ENCODE data around the gene MRPS15. TPM values are rescaled to one million over a fixed set of nuclear protein-coding genes. Genes with fewer than 3 reads are reported as not detected.
"Not testable (repeated sequence)": the region's sequence is repeated elsewhere in the genome, so short reads cannot be mapped to it uniquely, and the experiment has no call there.

Gene MRPS15
- total and polyA plus RNA-seq, 4 donors = 41.8 to 95.0 (median 59.8) TPM

DNA sequence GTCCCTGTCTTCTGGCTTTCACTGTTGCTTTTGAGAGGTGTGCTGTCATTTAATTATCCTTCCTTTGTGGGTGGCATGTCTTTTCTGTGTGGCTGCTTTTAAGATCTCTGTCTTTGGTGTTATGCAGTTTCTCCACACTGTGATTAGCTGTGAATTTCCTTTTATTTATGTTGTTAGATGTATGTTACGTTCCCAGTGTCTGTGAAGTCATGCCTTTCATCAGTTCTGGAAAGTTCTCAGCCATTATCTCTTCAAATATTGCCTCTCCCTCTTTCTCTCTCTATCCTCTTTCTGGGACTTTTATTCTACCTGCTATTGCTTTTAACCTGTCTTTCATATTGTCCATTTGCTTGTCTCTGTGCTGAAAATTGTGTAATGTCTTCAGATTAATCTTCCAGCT is 39.5 kb upstream of the MRPS15 start:
- no peaks in the 10 kb centered on the region for H3K9me3 ChIP-seq (ENCODE audit: control insufficient read depth in 4 of 4, low read length in 3 of 4)
- WGBS = 81% methylated on average over 1 of the region's 1 CpG
- no peaks in the 10 kb centered on the region for H3K36me3 ChIP-seq (ENCODE audit: control insufficient read depth in 4 of 4, insufficient read depth in 3 of 4, low read depth in 1 of 4, low read length in 3 of 4)
- H3K27ac ChIP-seq (ENCODE audit: low read depth in 1 of 2, low read length in 2 of 2) = no peak overlapping the region
- TF ChIP-seq HNF4A (conservative IDR thresholded peaks at IDR 0.05) = no peak
- TF ChIP-seq, protein P1, sequence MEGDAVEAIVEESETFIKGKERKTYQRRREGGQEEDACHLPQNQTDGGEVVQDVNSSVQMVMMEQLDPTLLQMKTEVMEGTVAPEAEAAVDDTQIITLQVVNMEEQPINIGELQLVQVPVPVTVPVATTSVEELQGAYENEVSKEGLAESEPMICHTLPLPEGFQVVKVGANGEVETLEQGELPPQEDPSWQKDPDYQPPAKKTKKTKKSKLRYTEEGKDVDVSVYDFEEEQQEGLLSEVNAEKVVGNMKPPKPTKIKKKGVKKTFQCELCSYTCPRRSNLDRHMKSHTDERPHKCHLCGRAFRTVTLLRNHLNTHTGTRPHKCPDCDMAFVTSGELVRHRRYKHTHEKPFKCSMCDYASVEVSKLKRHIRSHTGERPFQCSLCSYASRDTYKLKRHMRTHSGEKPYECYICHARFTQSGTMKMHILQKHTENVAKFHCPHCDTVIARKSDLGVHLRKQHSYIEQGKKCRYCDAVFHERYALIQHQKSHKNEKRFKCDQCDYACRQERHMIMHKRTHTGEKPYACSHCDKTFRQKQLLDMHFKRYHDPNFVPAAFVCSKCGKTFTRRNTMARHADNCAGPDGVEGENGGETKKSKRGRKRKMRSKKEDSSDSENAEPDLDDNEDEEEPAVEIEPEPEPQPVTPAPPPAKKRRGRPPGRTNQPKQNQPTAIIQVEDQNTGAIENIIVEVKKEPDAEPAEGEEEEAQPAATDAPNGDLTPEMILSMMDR (IDR thresholded peaks at IDR 0.05; ENCODE audit: low read depth, low read length, missing input control) = no peak
- TF ChIP-seq NR2F2 (IDR thresholded peaks at IDR 0.05) = no peak
- TF ChIP-seq, protein P2, sequence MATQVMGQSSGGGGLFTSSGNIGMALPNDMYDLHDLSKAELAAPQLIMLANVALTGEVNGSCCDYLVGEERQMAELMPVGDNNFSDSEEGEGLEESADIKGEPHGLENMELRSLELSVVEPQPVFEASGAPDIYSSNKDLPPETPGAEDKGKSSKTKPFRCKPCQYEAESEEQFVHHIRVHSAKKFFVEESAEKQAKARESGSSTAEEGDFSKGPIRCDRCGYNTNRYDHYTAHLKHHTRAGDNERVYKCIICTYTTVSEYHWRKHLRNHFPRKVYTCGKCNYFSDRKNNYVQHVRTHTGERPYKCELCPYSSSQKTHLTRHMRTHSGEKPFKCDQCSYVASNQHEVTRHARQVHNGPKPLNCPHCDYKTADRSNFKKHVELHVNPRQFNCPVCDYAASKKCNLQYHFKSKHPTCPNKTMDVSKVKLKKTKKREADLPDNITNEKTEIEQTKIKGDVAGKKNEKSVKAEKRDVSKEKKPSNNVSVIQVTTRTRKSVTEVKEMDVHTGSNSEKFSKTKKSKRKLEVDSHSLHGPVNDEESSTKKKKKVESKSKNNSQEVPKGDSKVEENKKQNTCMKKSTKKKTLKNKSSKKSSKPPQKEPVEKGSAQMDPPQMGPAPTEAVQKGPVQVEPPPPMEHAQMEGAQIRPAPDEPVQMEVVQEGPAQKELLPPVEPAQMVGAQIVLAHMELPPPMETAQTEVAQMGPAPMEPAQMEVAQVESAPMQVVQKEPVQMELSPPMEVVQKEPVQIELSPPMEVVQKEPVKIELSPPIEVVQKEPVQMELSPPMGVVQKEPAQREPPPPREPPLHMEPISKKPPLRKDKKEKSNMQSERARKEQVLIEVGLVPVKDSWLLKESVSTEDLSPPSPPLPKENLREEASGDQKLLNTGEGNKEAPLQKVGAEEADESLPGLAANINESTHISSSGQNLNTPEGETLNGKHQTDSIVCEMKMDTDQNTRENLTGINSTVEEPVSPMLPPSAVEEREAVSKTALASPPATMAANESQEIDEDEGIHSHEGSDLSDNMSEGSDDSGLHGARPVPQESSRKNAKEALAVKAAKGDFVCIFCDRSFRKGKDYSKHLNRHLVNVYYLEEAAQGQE (IDR thresholded peaks at IDR 0.05) = no peak
- no peak for TF ChIP-seq HNF4G (IDR thresholded peaks at IDR 0.05)
- no peak for TF ChIP-seq FOXA2 (IDR thresholded peaks at IDR 0.05)
- TF ChIP-seq FOXA1 (IDR thresholded peaks at IDR 0.05) = no peak
- no peak for TF ChIP-seq RAD21 (IDR thresholded peaks at IDR 0.05)
- TF ChIP-seq, protein P3, sequence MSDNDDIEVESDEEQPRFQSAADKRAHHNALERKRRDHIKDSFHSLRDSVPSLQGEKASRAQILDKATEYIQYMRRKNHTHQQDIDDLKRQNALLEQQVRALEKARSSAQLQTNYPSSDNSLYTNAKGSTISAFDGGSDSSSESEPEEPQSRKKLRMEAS (IDR thresholded peaks at IDR 0.05) = no peak
- no peak for TF ChIP-seq YY1 (IDR thresholded peaks at IDR 0.05)
- no peak for TF ChIP-seq EGR1 (IDR thresholded peaks at IDR 0.05; ENCODE audit: low read depth in 2 of 2)
- TF ChIP-seq GABPA (IDR thresholded peaks at IDR 0.05 in 1 of 2, conservative IDR thresholded peaks at IDR 0.05 in 1 of 2) = no peak
- TF ChIP-seq JUND (IDR thresholded peaks at IDR 0.05) = no peak
- no peaks in the 10 kb centered on the region for H3K4me1 ChIP-seq (ENCODE audit: control insufficient read depth in 4 of 4, insufficient read depth in 4 of 4, low read length in 3 of 4)
- DNase-seq (ENCODE audit: low spot score) = no peak
- no peak overlapping the region for H3K9ac ChIP-seq (ENCODE audit: low read depth in 1 of 2, low read length in 2 of 2)
- no peak overlapping the region for H3K4me3 ChIP-seq (ENCODE audit: low read depth in 1 of 3, low read length in 3 of 3)
- no peaks in the 10 kb centered on the region for H3K27me3 ChIP-seq (ENCODE audit: control insufficient read depth in 4 of 4, insufficient read depth in 4 of 4, low read length in 3 of 4)

DNA sequence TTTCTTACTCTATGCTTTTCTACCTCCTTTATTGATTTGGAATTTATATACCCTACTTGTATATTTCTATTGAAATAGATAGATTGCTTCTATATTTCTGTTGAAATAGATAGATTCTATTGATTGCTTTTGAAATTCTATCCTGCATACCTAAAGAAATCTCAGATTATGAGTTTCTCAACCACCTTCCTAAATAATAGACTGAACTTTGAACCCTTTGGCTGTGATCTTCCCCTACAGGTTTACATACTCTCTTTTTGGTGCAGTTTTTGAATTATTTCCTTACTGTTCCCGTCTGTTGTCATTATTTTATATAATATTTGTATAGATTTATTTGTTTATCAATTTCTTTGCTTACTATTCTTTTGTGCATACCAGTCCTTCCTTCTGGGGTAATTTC is 39.0 kb upstream of the MRPS15 start:
- no peaks in the 10 kb centered on the region for H3K27me3 ChIP-seq (ENCODE audit: control insufficient read depth in 4 of 4, insufficient read depth in 4 of 4, low read length in 3 of 4)
- 72% methylated on average over 1 of the region's 1 CpG for WGBS
- H3K36me3 ChIP-seq (ENCODE audit: control insufficient read depth in 4 of 4, insufficient read depth in 3 of 4, low read depth in 1 of 4, low read length in 3 of 4) = no peaks in the 10 kb centered on the region
- no peak overlapping the region for H3K9ac ChIP-seq (ENCODE audit: low read depth in 1 of 2, low read length in 2 of 2)
- H3K4me3 ChIP-seq (ENCODE audit: low read depth in 1 of 3, low read length in 3 of 3) = no peak overlapping the region
- no peak for TF ChIP-seq NR2F2 (IDR thresholded peaks at IDR 0.05)
- no peaks in the 10 kb centered on the region for H3K9me3 ChIP-seq (ENCODE audit: control insufficient read depth in 4 of 4, low read length in 3 of 4)
- no peaks in the 10 kb centered on the region for H3K4me1 ChIP-seq (ENCODE audit: control insufficient read depth in 4 of 4, insufficient read depth in 4 of 4, low read length in 3 of 4)
- DNase-seq (ENCODE audit: low spot score) = no peak
- H3K27ac ChIP-seq (ENCODE audit: low read depth in 1 of 2, low read length in 2 of 2) = no peak overlapping the region

DNA sequence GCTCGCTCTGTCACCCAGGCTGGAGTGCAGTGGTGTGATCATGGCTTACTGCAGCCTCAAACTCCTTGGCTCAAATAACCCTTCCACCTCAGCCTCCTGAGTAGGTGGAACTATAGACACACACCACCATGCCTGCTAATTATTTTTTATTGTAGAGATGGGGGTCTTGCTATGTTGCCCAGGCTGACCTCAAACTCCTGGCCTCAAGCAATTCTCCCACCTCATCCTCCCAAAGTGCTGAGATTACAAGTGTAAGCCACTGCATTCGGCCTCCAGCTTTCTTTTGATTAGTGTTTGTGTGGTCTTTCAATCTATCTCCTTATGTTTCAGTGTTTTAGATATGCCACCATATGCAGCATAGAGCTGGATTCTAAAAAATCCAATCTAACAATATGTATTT is 38.4 kb upstream of the MRPS15 start:
- H3K27me3 ChIP-seq (ENCODE audit: control insufficient read depth in 4 of 4, insufficient read depth in 4 of 4, low read length in 3 of 4) = no peaks in the 10 kb centered on the region
- TF ChIP-seq RXRA (IDR thresholded peaks at IDR 0.05) (no peak), SP1 (IDR thresholded peaks at IDR 0.05) (no peak), RAD21 (IDR thresholded peaks at IDR 0.05) (no peak), JUND (IDR thresholded peaks at IDR 0.05) (no peak)
- TF ChIP-seq, protein P4, sequence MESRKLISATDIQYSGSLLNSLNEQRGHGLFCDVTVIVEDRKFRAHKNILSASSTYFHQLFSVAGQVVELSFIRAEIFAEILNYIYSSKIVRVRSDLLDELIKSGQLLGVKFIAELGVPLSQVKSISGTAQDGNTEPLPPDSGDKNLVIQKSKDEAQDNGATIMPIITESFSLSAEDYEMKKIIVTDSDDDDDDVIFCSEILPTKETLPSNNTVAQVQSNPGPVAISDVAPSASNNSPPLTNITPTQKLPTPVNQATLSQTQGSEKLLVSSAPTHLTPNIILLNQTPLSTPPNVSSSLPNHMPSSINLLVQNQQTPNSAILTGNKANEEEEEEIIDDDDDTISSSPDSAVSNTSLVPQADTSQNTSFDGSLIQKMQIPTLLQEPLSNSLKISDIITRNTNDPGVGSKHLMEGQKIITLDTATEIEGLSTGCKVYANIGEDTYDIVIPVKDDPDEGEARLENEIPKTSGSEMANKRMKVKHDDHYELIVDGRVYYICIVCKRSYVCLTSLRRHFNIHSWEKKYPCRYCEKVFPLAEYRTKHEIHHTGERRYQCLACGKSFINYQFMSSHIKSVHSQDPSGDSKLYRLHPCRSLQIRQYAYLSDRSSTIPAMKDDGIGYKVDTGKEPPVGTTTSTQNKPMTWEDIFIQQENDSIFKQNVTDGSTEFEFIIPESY (IDR thresholded peaks at IDR 0.05) = no peak
- H3K9me3 ChIP-seq (ENCODE audit: control insufficient read depth in 4 of 4, low read length in 3 of 4) = no peaks in the 10 kb centered on the region
- H3K36me3 ChIP-seq (ENCODE audit: control insufficient read depth in 4 of 4, insufficient read depth in 3 of 4, low read depth in 1 of 4, low read length in 3 of 4) = no peaks in the 10 kb centered on the region
- 85% methylated on average over 2 of the region's 2 CpGs for WGBS
- H3K27ac ChIP-seq (ENCODE audit: low read depth in 1 of 2, low read length in 2 of 2) = no peak overlapping the region
- no peak overlapping the region for H3K9ac ChIP-seq (ENCODE audit: low read depth in 1 of 2, low read length in 2 of 2)
- no peak overlapping the region for H3K4me3 ChIP-seq (ENCODE audit: low read depth in 1 of 3, low read length in 3 of 3)
- H3K4me1 ChIP-seq (ENCODE audit: control insufficient read depth in 4 of 4, insufficient read depth in 4 of 4, low read length in 3 of 4) = no peaks in the 10 kb centered on the region
- no peak for DNase-seq (ENCODE audit: low spot score)

DNA sequence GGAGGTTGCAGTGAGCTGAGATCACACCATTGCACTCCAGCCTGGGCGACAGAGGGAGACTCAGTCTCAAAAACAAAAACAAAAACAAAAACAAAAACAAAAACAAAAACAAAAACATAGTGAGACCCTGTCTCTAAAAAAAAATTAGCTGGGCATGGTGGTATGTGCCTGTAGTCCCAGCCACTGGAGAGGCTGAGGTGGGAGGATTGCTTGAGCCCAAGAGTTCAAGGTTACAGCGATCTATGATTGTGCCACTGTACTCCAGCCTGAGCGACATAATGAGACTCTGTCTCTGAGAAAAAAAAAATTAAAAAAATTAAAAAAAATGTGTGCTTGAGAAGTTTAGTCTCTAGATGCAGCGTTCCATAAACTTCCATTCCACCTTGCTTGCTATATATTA is 37.7 kb upstream of the MRPS15 start:
- not testable (repeated sequence) for H3K4me1 ChIP-seq (ENCODE audit: control insufficient read depth in 4 of 4, insufficient read depth in 4 of 4, low read length in 3 of 4); H3K4me3 ChIP-seq (ENCODE audit: low read depth in 1 of 3, low read length in 3 of 3); H3K27me3 ChIP-seq (ENCODE audit: control insufficient read depth in 4 of 4, insufficient read depth in 4 of 4, low read length in 3 of 4); DNase-seq (ENCODE audit: low spot score); H3K27ac ChIP-seq (ENCODE audit: low read depth in 1 of 2, low read length in 2 of 2); H3K9ac ChIP-seq (ENCODE audit: low read depth in 1 of 2, low read length in 2 of 2); H3K9me3 ChIP-seq (ENCODE audit: control insufficient read depth in 4 of 4, low read length in 3 of 4); H3K36me3 ChIP-seq (ENCODE audit: control insufficient read depth in 4 of 4, insufficient read depth in 3 of 4, low read depth in 1 of 4, low read length in 3 of 4)
- WGBS = 90% methylated on average over 4 of the region's 4 CpGs
